Esophagus mucosa (tissue), 1 donor: ENCODE results near the gene LSR. TPM values are rescaled to one million over a fixed set of nuclear protein-coding genes. Genes with fewer than 3 reads are reported as not detected.
A peak's percentile ranks its signal among the peaks of the same experiment; 100 is the strongest.
"Not testable (repeated sequence)": the region's sequence is repeated elsewhere in the genome, so short reads cannot be mapped to it uniquely, and the experiment has no call there.

Source experiments
- ATAC-seq: fragments of 200-7000 bp; cut with Tn5 transposase; one replicate; pipeline ENCODE4 v1.9.1; 2020
- total RNA-seq: library from RNA; stranded (reverse); gene quantifications from one replicate; pipeline ENCODE4 v1.2.4, GENCODE V29; 2023
- donor health status: DM: yes; HTN: yes; CAD: no.

The LSR gene
- total RNA-seq, 1 donor from 2014 or later = 66.6 TPM

DNA sequence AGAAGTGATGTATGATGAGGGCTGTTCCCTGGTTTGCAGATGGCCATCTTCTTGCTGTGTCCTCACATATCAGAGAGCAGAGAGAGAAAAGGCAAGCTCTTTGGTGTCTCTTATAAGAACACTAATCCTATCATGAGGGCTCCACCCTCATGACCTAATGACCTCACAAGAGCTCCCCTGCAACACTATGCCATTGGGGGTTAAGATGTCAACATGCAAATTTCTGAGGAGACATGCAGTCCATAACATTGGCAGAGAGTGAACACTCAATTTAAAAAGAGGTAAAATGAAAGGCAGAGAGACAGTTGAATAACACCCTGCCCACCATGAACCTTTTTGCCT lies 31.2 kb upstream of the LSR start:
- ATAC-seq = no peak

DNA sequence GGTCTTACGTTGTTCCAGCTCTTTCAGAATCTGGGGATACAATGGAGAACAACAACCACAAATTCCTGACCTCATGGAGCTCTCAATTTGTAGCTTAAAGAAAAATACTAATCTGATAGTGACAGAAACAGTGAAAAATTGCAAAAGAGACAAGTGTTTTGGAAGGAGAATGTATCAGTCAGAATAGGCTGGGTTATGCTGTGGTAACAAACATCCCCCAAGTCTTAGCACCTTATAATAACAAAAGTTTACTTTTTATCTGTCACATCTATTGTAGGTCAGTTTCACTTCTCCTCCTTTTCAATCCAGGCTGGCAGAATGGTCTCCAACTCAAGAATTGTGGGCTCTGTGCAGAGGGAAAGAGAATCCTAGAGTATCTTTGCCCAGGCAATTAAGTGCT lies 29.8 kb upstream of the LSR start:
- no peak for ATAC-seq

DNA sequence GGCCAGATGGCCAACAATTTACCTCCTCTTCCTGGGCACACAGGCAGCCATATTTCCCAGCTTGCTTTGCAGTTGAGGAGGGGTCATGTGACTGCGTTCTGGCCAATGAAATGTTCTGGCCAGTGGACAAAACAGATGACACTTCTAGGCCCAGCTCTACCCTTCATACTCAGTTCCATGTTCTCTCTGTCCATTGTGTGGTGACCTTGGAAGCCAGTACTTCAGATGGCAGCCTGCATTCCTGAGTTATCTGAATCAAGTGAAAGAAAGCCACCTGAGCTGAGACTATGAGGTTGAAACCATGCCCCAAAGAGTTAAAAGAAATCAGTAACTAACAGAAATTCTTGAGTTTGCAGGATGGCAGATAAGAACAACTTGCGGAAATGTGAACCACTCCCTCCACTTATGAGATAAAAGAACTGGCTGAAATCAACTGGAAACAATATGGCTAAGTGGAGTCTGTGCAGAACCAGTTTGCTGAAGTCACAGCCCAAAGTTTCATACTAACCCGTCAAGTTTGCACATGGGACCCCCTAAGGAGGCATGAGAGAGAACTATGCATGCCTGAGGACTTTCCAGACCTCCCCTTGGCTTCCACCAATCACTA lies 28.4 kb upstream of the LSR start:
- no peak for ATAC-seq

DNA sequence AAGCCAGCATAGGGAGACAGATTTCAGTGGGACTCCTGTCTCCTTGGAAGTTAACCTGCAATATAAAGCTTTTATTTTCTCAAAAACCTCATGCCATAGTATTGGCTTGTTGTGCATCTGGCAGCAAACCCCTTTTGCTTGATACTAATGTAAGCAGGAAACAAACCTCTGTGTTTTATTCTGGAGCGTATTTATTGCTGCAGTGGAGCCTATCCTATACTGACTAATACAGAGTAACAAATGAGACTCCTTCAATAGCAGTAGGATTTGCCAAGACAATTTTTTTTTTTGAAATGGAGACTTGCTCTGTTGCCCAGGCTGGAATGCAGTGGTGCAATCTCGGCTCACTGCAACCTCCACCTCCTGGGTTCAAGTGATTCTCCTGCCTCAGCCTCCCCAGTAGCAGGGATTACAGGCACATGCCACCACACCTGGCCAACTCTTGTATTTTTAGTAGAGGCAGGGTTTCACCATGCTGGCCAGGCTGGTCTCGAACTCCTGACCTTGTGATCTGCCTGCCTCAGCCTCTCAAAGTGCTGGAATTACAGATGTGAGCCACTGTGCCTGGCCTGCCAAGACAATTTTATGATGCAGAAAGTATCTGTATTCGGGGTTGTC lies 27.7 kb upstream of the LSR start:
- not testable (repeated sequence) for ATAC-seq

DNA sequence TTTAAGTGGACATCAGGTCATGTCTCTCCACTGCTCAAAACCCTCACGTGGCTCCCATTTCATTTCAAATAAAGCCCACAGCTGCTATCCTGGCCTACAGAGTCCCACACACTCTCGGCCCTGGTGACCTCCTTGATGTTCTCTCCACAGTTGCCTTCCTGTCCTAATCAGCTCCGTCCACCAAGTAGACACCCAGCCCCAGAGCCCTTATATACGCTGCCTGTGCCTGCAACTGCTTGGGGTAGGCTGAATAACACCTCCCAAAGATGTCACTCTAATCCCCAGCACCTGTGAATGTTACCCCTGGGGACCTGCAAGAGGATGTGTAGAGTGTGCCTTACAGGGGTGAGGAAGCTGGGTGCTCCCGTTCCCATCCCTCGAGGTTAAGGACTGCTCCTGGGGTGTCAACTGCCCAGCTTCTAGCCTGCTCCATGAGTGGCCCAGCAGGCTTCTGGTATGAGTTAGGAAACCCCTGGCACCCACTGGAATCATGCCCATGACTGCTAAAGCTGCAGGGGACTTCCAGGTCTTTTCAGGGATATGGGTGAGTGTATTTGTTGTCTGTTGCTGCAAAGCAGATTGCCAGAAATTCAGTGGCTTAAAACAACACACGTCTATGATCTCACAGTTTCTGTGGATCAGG lies 26.3 kb upstream of the LSR start:
- no peak for ATAC-seq

DNA sequence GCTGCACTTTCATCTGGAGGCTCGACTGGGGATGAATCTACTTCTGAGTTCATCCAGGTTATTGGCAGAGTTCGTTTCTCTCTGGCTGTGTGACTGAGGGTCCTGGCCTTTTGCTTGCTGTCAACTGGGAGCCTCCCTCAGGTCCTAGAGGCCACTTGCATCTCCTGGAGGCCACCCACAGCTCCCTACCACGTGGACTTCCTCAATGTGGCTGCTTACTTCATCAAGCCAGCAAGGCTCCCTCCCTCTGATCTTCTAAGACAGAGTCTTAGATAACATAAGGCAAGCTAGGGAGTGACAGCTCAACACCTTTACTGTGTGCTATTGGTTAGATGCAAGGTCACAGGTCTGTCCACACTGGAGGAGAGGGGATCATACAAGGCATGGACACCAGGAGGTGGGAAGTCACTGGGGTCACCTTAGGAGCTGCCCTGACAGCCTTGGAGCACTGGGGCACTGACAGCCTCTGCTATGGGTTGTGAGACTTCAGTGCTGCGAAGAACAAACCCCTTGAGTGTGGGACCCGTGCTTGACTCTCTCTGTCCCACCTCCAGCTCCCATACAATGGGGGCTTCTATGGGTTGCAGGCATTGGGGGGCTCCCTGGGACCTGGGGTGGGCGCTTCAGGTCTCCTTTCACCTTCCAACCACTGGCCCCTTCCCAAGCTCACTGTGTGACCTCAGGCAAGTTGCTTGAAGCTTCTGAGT lies 25.6 kb upstream of the LSR start:
- no peak for ATAC-seq

DNA sequence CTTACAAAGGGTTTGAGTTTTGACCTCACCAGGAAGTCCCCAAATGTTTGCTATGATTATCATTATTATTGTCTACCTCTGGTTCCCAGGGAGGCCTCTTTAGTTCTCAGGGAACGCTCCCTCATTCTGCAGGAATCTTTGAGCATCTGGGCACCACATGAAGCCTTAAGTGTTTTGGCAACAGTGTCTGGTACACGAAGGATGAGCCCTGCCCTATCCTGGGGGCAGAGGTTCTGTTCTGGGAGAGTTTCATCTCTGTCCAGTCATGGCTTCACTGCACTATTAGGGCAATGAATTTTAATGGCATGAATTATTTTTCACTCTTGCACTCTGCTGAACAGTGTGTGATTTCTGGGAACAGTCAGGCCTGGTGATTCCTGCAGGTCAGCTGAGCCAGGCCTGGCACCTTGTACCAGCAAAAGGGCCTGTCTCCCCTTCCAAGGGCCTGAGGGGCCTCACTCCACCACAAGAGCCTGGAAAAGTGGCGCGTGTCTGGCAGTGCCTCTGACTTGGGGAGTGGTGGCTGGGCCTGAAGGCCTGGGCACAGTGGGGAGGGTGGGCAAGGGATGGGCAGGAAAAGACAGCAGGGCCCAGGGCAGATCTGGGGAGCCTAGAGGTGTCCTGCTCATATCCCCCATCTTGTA lies 24.8 kb upstream of the LSR start:
- ATAC-seq = no peak

DNA sequence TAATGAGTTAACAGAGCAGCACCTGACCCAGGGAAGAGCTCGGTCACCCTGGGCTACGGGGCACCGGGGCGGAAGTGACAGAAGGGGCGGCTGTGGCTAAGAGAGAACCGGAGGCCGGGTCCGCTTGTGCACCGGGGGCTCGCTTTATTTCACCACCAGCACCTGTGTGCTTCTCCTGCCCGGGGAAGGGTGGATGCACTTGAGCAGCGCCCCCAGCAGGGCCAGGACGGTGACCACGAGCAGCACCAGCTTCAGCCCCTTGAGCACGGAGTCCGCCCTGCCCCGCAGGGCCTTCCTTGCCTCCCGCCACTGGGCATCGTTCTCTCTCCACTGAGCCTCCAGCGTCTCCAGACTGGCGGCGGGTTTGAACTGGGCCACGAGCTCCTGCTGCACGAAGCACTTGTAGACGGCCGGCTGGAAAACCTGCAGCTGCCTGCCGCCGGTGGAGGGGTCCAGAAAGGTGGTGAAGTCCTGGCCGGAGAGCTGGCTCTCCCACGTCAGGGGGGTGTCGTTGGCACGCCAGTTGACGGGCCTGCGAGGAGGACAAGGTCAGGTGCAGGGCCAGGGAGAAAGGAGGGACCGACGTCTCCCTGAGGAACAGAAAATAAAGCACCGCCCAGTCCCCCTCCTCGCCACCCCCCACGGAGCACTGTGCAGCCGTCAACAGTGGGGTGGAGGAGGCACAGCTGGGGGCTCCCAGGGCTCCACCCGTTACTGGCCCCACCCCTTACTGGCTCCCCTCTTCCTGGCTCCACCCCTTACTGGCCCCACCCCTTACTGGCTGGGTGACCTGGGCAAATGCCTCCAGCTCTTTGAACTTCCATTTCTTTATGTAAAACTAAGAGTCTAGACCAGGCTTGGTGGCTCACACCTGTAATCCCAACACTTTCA lies 23.9 kb upstream of the LSR start:
- ATAC-seq = peak; percentile 42

DNA sequence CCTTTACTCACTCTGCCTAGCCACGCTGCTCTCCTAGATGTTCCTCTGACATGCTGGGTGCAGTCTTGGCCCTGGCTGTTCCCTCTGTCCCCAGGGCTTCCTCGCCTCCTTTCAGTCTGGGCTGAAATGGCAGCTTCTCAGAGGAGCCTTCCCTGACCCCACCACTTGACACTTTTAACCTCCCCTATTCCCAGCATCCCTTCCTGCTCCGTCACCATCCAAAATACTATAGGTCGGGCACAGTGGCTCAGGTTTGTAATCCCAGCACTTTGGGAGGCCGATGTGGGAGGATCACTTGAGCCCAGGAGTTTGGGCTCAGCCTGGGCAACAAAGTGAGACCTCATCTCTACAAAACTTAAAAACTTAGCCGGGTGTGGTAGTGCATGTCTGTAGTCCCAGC lies 22.9 kb upstream of the LSR start:
- ATAC-seq = no peak

DNA sequence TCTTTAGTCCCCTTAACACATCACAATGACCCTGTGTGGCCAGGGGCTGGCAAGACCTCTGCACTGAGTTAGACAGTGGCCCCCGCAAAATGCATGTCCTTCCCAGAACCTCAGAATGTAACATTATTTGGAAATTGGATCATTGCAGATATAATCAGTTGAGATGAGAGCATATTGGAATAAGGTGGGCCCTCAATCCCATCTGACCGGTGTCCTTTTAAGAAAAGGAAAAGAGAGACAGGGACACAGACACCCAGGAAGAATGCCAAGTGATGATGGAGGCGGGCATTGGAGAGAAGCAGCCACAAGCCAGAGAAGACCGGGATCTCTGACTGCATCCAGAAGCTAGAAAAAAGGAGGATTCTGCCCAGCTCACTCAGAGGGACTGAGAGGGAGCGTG lies 22.1 kb upstream of the LSR start:
- no peak for ATAC-seq

DNA sequence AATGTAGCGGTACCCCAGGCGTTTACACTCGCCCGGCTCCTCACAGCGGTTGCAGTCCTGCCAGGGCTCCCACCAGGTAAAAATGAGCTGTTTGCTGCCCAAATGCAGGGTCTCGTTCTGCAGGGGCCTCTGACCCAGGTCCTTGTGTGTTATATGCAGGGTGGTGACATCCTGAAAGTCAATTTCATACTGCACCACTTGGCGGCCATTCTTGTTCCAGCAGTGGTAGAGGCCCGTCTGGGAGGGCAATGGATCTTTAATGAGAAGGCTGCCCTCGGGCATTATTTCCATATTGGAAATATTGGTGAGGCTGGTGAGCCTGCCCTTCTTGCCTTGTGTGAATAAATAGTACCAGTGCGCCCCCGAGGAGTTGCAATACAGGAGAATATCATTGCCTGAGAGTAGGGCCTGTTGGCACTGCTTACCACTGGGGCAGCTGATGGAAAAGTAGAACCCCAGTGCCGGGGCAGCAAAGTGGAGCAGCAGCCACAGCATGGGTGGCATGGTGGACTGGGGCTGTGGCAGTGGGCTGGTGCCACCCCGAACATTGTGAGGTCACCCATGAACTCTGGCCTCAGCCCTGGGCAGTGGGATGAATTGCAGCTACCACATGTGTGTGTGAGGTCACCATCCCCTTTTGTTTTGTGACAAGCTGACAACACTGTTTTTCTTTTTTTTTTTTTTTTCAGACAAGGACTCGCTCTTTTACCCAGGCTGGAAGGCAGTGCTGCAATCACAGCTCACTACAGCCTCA lies 20.4 kb upstream of the LSR start, which contains the start of gene FAM187B:
TSS of gene FAM187B (minus strand) at position 563 of the 754 bp plus-strand sequence. CDS start at position 504, 59 bp downstream.
- ATAC-seq = no peak

DNA sequence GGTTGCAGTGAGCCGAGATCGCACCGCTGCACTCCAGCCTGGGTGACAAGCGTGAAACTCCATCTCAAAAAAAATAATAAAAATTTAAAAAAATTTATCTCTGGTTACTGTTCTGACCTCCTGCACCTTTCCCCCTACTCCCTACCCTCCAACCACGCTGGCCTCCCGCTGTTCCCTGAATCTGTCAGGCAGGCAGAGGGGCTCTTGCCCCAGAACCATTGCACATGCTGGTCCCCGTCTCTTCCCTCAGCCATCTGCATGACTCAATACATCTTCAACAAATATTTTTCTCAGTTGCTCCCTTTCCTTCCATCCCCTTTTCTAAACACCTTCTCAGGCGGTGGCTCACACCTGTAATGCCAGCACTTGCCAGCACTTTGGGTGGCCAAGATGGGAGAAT lies 19.2 kb upstream of the LSR start:
- no peak for ATAC-seq

DNA sequence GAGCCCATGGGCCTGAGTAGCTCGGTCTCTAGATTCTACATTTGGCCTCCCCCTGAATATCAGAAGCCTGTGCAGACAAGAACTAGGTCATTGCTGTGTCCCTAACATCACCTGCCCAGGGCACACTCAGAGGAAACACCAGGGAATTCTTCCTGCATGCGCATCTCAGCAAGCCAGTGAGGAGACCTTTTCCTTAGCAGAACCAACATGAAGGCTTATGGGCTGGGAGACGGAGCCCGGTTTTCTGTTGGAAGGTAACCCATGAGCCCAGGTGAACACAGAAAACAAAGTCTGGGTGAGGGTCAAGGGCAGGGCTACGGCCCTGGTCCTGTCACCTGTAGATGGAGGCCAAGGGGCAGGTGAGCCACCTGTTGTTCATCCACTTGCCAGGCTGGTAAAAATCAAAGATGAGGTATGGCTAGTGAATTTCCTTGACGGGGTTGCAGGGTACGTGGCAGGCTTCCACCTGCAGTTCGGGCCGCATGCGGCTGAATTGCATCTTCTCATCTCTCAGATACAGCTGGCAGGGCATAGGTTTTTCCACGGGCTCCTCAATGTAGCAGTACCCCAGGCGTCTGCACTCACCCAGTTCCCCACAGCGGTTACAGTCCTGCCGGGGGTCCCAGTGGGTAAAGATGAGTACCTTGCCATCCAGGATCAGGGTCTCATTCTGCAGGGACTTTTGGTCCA lies 16.7 kb upstream of the LSR start:
- ATAC-seq = no peak

DNA sequence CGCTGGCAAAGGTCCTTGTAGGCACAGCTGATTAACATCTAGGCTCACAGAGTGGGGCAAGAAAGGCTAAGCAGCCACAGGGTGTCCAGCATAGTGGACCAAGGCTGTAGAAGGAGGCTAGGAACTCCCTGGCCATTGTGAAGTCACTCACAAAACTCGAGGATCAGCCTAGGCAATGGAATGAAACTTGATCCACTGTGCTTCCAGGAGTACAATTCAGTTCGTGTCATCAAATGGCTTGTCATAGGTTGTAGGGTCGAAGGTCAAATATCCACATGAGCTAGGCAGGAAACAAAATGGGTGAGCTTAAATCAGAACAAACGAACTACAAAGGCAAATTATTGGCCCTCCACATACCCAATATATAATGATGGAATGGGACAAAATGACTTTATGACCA lies 15.9 kb upstream of the LSR start:
- no peak for ATAC-seq

DNA sequence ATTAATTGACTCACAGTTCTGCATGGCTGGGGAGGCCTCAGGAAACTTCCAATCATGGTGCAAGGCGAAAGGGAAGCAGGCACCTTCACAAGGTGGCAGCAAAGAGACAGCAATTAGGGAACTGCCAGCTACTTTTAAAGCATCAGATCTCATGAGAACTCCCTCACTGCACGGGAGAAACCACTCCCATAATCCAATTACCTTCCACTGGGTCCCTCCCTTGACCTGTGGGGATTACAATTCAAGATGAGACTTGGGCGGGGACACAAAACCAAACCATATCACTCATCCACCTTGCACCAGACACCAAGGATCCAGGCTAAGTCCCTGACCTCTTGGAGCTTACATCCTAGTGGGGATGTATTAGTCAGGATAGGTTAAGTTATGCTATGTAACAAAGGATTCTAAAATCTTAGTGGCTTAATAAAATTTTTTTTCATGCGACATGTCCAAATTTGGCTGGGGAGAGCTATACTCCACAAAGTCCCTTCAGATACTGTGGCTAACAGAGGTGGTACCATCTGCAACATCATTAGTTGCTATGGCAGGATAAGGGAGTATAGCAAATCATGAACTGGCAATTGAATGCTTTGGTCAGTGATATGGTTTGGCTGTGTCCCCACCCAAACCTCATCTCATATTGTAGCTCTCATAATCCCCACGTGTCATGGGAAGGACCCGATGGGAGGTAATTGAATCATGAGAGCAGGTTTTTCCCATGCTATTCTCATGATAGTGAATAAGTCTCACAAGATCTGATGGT lies 12.0 kb upstream of the LSR start:
- ATAC-seq = no peak

DNA sequence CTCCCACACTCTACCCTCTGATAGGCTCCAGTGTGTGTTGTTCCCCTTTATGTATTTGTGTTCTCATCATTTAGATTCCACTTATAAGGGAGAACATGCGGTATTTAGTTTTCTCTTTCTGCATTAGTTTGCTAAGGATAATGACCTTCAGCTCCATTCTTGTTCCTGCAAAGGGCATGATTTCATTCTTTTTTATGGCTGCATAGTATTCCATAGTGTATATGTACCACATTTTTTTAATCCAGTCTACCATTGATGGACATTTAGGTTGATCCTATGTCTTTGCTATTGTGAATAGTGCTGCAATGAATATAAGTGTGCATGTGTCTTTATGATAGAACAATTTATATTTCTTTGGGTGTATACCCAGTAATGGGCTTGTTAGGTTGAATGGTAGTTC lies 9.2 kb upstream of the LSR start:
- ATAC-seq = not testable (repeated sequence)

DNA sequence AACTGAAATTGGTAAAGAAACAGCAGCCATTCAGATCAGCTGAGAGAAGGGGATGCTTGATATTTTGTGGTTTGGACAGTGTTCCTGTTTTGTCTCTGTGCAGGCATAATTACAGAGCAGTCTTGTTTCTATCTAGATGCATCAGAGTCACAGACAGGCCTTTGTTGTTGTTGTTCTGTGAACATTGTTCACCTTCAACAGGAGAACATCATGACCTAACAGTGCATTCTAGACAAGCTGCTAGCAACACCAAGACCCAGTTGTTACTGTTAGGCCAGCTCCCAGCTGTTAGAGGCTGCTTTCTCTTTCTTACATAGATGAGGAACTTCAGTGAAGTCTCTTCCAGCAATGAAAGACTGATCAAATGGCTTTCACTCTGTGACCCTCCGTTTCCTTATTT lies 8.5 kb upstream of the LSR start:
- ATAC-seq = peak; percentile 35

DNA sequence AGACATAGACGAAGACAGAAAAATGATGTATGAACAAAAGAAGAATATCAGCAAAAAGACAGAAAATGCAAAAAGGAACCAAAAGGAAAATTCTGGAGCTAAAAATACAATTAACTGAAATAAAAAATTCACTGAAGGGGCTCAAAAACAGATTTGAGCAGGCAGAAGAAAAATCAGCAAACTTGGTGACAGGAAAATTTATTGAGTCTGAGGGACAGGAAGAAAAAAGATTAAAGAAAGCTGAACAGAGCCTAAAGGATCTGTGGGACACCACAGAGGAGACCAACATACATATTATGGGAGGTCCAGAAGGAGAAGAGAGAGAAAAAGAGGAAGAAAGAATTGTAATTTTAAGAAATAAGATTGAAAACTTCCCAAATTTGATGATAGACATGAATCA lies 7.4 kb upstream of the LSR start:
- ATAC-seq = no peak

DNA sequence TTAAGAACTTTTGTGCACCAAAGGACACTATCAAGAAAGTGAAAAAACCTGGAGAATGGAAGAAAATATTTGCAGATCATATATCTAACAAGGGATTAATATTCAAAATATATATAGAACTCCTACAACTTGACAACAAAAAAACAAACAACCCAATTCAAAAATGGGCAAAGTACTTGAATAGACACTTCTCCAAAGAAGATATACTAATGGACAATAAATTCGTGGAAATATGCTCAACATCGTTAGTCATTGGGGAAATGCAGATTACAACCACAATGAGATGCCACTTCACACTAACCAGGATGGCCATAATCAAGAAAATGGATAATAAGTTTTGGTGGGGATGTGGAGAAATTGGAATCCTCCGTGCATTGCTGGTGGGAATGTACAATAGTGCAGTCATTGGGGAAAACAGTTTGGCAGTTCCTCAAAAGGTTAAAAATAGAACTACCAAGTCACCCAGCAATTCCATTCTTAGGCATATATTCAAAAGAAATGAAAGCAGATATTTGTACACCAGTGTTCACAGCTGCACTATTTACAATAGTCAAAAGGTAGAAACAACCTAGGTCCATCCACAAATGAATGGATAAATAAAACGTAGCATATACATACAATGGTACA lies 2.2 kb upstream of the LSR start:
- no peak for ATAC-seq
